Fibroblast of lung (primary cell): Measurements from ENCODE around the gene LNPEP. TPM values are rescaled to one million over a fixed set of nuclear protein-coding genes. Genes with fewer than 3 reads are reported as not detected.

Experiments
- DNase-seq, 2 donors: peaks; one replicate each; pipeline versions ENCODE4 v3.0.0 to v3.0.0-alpha.2; 2010; ENCODE audit warnings: low read depth in 2 of 2
- H2AFZ ChIP-seq: 2 replicates; pipeline ENCODE4 v1.5.1; 2012; ENCODE audit warnings: low read length, control low read depth, inconsistent platforms
- H3K27ac ChIP-seq: 2 replicates; pipeline ENCODE4 v1.5.1; 2011; ENCODE audit warnings: low read length, control low read depth; ENCODE audit not compliant: insufficient read depth
- H3K27me3 ChIP-seq: 2 replicates; pipeline ENCODE4 v1.5.1; 2011; ENCODE audit warnings: mild to moderate bottlenecking, low read length; ENCODE audit not compliant: control insufficient read depth, insufficient read depth
- H3K36me3 ChIP-seq: 2 replicates; pipeline ENCODE4 v1.5.1; 2011; ENCODE audit warnings: low read length; ENCODE audit not compliant: control insufficient read depth, insufficient read depth
- H3K4me1 ChIP-seq: 2 replicates; pipeline ENCODE4 v1.5.1; 2011; ENCODE audit warnings: low read length; ENCODE audit not compliant: control insufficient read depth, insufficient read depth; ENCODE audit errors: extremely low read depth
- H3K4me2 ChIP-seq: 2 replicates; pipeline ENCODE4 v1.5.1; 2011; ENCODE audit warnings: low read length, control low read depth; ENCODE audit not compliant: insufficient read depth; ENCODE audit errors: extremely low read depth
- H3K4me3 ChIP-seq, 4 experiments: fragments of 200-600 bp in 1 of 4; sonication (generic) in 1 of 4; replicated peaks in 1 of 4; 2 replicates each; pipeline ENCODE4 v1.5.1; 2011 to 2016; ENCODE audit warnings: low read length in 4 of 4, low read depth in 3 of 4, mild to moderate bottlenecking in 3 of 4, control low read depth in 2 of 4, inconsistent platforms in 1 of 4, mixed read lengths in 1 of 4; ENCODE audit not compliant: insufficient read depth in 1 of 4; ENCODE audit errors: control extremely low read depth in 1 of 4
- H3K79me2 ChIP-seq: 2 replicates; pipeline ENCODE4 v1.5.1; 2012; ENCODE audit warnings: mild to moderate bottlenecking, low read length, inconsistent platforms; ENCODE audit not compliant: control insufficient read depth, insufficient read depth
- H3K9ac ChIP-seq: 2 replicates; pipeline ENCODE4 v1.5.1; 2011; ENCODE audit warnings: mild to moderate bottlenecking, low read length, control low read depth; ENCODE audit not compliant: insufficient read depth
- H3K9me3 ChIP-seq: 2 replicates; pipeline ENCODE4 v1.5.1; 2012; ENCODE audit warnings: low read depth, low read length; ENCODE audit not compliant: control insufficient read depth, insufficient read depth
- H4K20me1 ChIP-seq: 2 replicates; pipeline ENCODE4 v1.5.1; 2011; ENCODE audit warnings: low read length; ENCODE audit not compliant: control insufficient read depth, insufficient read depth; ENCODE audit errors: extremely low read depth
- CTCF ChIP-seq, 2 donors: IDR thresholded peaks in 1 of 2; conservative IDR thresholded peaks in 1 of 2; 1 replicate in 1 of 2; 2 replicates in 1 of 2; pipeline ENCODE4 v1.5.1; 2011 to 2012; ENCODE audit warnings: low read length in 2 of 2, control low read depth in 1 of 2, inconsistent platforms in 1 of 2, low read depth in 1 of 2, mild to moderate bottlenecking in 1 of 2
- EZH2 ChIP-seq: IDR thresholded peaks from 2 replicates; pipeline ENCODE4 v1.5.1; 2012; ENCODE audit warnings: low read length, control low read depth, mild to moderate bottlenecking; ENCODE audit errors: missing control alignments
- polyA plus RNA-seq, 2 donors: library from polyadenylated mRNA; depleted of rRNA in 1 of 2; stranded (reverse) in 1 of 2; unstranded in 1 of 2; fragments of >200 nt; gene quantifications; 2 replicates each; pipeline ENCODE4 v1.2.1, GENCODE V29; 2011 to 2012; ENCODE audit warnings: missing spikeins in 1 of 2
- total RNA-seq: library from RNA; depleted of rRNA; stranded (reverse); fragments of >200 nt; gene quantifications from 2 replicates; pipeline ENCODE4 v1.2.1, GENCODE V29; 2014

LNPEP gene
- total and polyA plus RNA-seq, 2 donors (not counting 1 experiment from before 2014, with no cell fraction given): 19.5 to 26.1 TPM

DNA sequence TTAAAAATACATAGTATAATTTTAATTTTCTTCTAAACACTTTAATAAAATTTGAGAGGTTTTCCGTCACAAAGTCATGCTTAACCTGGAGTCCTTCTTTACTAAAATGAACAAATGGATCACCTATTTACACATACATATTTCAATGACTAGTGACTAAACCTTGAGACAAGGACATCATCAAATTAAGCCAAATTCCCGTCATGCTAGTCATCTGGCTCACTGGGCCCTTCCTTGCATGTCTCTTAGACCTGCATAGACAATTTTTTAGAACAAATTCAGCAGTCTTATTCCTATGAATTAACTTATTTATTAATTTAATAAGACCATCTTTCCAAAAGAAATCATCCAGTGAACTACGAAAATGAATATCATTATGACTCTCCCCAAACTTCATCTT, 33.0 kb upstream of the LNPEP start:
- Histone ChIP-seq H3K4me2 (no peak overlapping the region), H3K9ac (no peak overlapping the region), H2AFZ (no peak overlapping the region), H3K36me3 (peaks cover 8% of the 10 kb centered on the region), H3K27ac (no peak overlapping the region), H3K9me3 (no peaks in the 10 kb centered on the region), H3K27me3 (no peaks in the 10 kb centered on the region), H4K20me1 (no peaks in the 10 kb centered on the region), H3K4me1 (no peaks in the 10 kb centered on the region), H3K4me3 (no peak overlapping the region), H3K79me2 (no peaks in the 10 kb centered on the region)
- TF ChIP-seq EZH2 (no peak), CTCF (conservative IDR thresholded peaks at IDR 0.05 in 1 of 2, IDR thresholded peaks at IDR 0.05 in 1 of 2; ENCODE audit: low read depth in 1 of 2, low read length in 2 of 2) (no peak)
- no peak for DNase-seq

DNA sequence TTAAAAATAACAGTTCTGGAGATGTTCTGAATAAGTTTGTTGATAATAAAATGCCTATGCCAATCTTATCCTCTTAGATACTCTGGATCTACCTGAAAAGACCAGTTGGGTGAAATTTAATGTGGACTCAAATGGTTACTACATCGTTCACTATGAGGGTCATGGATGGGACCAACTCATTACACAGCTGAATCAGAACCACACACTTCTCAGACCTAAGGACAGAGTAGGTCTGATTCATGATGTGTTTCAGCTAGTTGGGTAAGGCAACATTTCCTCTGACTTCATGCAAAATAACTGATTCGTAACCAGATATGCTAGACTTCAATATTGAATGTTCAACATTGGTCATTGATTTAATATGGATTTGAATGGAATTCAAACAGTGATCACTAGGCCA, 32.6 kb upstream of the LNPEP start:
- Histone ChIP-seq H3K4me2 (no peak overlapping the region), H3K27ac (no peak overlapping the region), H3K4me1 (no peaks in the 10 kb centered on the region), H3K4me3 (no peak overlapping the region), H3K36me3 (peaks cover 8% of the 10 kb centered on the region), H4K20me1 (no peaks in the 10 kb centered on the region), H3K27me3 (no peaks in the 10 kb centered on the region), H2AFZ (no peak overlapping the region), H3K9ac (no peak overlapping the region), H3K79me2 (no peaks in the 10 kb centered on the region), H3K9me3 (no peaks in the 10 kb centered on the region)
- no peak for TF ChIP-seq CTCF (conservative IDR thresholded peaks at IDR 0.05 in 1 of 2, IDR thresholded peaks at IDR 0.05 in 1 of 2; ENCODE audit: low read depth in 1 of 2, low read length in 2 of 2)
- no peak for TF ChIP-seq EZH2
- DNase-seq: no peak

DNA sequence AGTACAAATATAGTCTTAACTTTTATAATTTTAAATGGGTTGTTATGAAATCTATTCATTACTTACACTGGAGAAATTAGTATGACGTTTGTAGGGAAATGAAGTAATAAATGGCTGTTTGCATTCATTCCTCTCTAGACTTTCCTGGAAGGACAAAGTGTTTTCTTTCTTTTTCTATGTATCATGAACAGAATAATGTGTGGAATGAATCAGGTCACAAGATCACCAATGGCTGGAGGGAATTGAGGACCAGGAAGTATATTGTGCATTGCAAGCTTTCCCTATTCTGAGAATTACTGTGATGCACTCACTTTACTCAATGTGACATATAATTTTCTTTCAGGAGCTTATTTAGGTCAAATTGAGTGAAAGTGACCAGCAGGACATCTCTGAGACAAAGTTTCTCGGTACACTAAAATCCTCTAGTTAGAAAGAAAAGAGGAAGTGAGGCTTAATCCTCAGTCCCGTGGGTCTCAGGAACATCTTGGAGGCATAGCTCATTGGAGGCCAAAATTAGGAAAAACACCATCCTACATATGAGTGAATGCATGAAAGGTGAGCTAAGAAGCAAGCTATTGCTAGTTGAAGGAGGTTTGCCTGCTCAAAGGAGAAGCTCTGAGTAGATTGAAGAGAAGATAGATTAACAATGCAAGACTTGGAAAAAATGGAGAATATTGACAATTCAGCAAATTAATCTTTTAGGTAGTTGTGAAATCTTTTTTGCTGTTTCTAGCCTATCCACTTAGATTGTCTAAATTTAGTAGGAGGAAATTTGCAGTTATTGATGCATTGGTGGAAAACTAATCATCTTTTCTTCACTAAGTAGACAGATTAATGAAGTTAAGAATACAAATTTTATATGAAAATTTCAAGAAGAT, 31.6 kb upstream of the LNPEP start:
- TF ChIP-seq CTCF (conservative IDR thresholded peaks at IDR 0.05 in 1 of 2, IDR thresholded peaks at IDR 0.05 in 1 of 2; ENCODE audit: low read depth in 1 of 2, low read length in 2 of 2) (no peak), EZH2 (no peak)
- Histone ChIP-seq H3K4me3 (no peak overlapping the region), H3K9ac (no peak overlapping the region), H2AFZ (no peak overlapping the region), H3K4me1 (no peaks in the 10 kb centered on the region), H3K27ac (no peak overlapping the region), H3K4me2 (no peak overlapping the region), H4K20me1 (no peaks in the 10 kb centered on the region), H3K27me3 (no peaks in the 10 kb centered on the region), H3K79me2 (no peaks in the 10 kb centered on the region), H3K9me3 (no peaks in the 10 kb centered on the region), H3K36me3 (peaks cover 8% of the 10 kb centered on the region)
- peak in 1 of 2 donors; percentile 36 for DNase-seq
